K562 (cell line): ENCODE data around the gene VWA1. TPM values are rescaled to one million over a fixed set of nuclear protein-coding genes. Genes with fewer than 3 reads are reported as not detected.
A peak's percentile ranks its signal among the peaks of the same experiment; 100 is the strongest.

Experiments used
- ATF2 ChIP-seq: sonication (generic); formaldehyde crosslinking; IDR thresholded peaks from 2 replicates; pipeline ENCODE4 v1.8.1; 2022; ENCODE audit warnings: missing genetic modification reagents
- ATF7 ChIP-seq: fragments of 450-650 bp; IDR thresholded peaks from 2 replicates; pipeline ENCODE4 v1.7.1; 2014; ENCODE audit warnings: mild to moderate bottlenecking, moderate library complexity
- BRD4 ChIP-seq: fragments of 200-600 bp; sonication (generic); IDR thresholded peaks from 2 replicates; pipeline ENCODE4 v1.6.1; 2017; ENCODE audit warnings: inconsistent platforms
- E2F4 ChIP-seq: sonication (generic); formaldehyde crosslinking; IDR thresholded peaks from 2 replicates; pipeline ENCODE4 v1.8.0; 2022; ENCODE audit warnings: mild to moderate bottlenecking, low read depth, missing genetic modification reagents
- E4F1 ChIP-seq: fragments of 250-450 bp; sonication (Bioruptor Pico); IDR thresholded peaks from 2 replicates; pipeline ENCODE4 v1.5.0; 2021; ENCODE audit warnings: mild to moderate bottlenecking, borderline replicate concordance
- FOXA1 ChIP-seq: fragments of 450-650 bp; IDR thresholded peaks from 2 replicates; pipeline ENCODE4 v1.6.1; 2016; ENCODE audit warnings: mild to moderate bottlenecking, borderline replicate concordance
- FOXJ3 ChIP-seq: sonication (generic); formaldehyde crosslinking; IDR thresholded peaks from 2 replicates; pipeline ENCODE4 v1.4.0; 2020; ENCODE audit warnings: mild to moderate bottlenecking, missing genetic modification reagents
- FOXP4 ChIP-seq: sonication (generic); formaldehyde crosslinking; IDR thresholded peaks from 2 replicates; pipeline ENCODE4 v1.8.0; 2022; ENCODE audit warnings: mild to moderate bottlenecking, missing genetic modification reagents, borderline replicate concordance
- GTF2F1 ChIP-seq: IDR thresholded peaks from 2 replicates; pipeline ENCODE4 v1.6.1; 2011; ENCODE audit warnings: low read depth, low read length, improper control_type of control experiment
- KLF1 ChIP-seq: fragments of 450-650 bp; IDR thresholded peaks from 2 replicates; pipeline ENCODE4 v1.6.1; 2016; ENCODE audit warnings: missing genetic modification characterization, missing compliant biosample characterization
- KLF16 ChIP-seq: IDR thresholded peaks from 2 replicates; pipeline ENCODE4 v1.6.1; 2016; ENCODE audit warnings: antibody characterized with exemption
- NFIC ChIP-seq: fragments of 450-650 bp; IDR thresholded peaks from 2 replicates; pipeline ENCODE4 v1.6.1; 2017; ENCODE audit warnings: mild to moderate bottlenecking, inconsistent platforms
- PREB ChIP-seq: sonication (generic); formaldehyde crosslinking; IDR thresholded peaks from 2 replicates; pipeline ENCODE4 v1.8.1; 2023; ENCODE audit warnings: mild to moderate bottlenecking, missing genetic modification reagents
- RBM34 ChIP-seq: fragments of 200-400 bp; formaldehyde crosslinking; IDR thresholded peaks from 2 replicates; pipeline ENCODE4 v1.6.1; 2018; ENCODE audit warnings: low read length, borderline replicate concordance; ENCODE audit not compliant: insufficient read depth
- SMAD4 ChIP-seq: fragments of 250-450 bp; sonication (Bioruptor Pico); conservative IDR thresholded peaks from 2 replicates; pipeline ENCODE4 v1.8.0; 2021; ENCODE audit warnings: inconsistent platforms, mild to moderate bottlenecking, moderate library complexity
- SMARCB1 ChIP-seq: IDR thresholded peaks from 2 replicates; pipeline ENCODE4 v1.6.1; 2011; ENCODE audit warnings: improper control_type of control experiment, low read depth; ENCODE audit not compliant: insufficient read length
- SMC3 ChIP-seq: conservative IDR thresholded peaks from 2 replicates; pipeline ENCODE4 v1.6.1; 2011; ENCODE audit warnings: low read depth, low read length, improper control_type of control experiment; ENCODE audit not compliant: insufficient read depth
- SOX6 ChIP-seq: fragments of 450-650 bp; IDR thresholded peaks from 2 replicates; pipeline ENCODE4 v1.6.1; 2014; ENCODE audit warnings: mild to moderate bottlenecking
- ZNF311 ChIP-seq: fragments of 250-450 bp; sonication (Bioruptor Pico); IDR thresholded peaks from 2 replicates; pipeline ENCODE4 v1.4.0; 2020; ENCODE audit warnings: mild to moderate bottlenecking, moderate library complexity
- ZNF583 ChIP-seq: fragments of 250-450 bp; sonication (Bioruptor Pico); IDR thresholded peaks from 2 replicates; pipeline ENCODE4 v1.4.0; 2020
- ZNF644 ChIP-seq: fragments of 200-800 bp; sonication (Bioruptor generic); IDR thresholded peaks from 2 replicates; pipeline ENCODE4 v1.6.1; 2016; ENCODE audit warnings: low read depth, missing genetic modification characterization, missing compliant biosample characterization
- ZSCAN29 ChIP-seq: fragments of 450-650 bp; IDR thresholded peaks from 2 replicates; pipeline ENCODE4 v1.6.1; 2017
- polyA plus RNA-seq, 8 experiments: library from polyadenylated mRNA; depleted of rRNA in 4 of 8; stranded (reverse) in 5 of 8; unstranded in 3 of 8; fragments of >200 nt; fragmentation: Nextera tagmentation in 2 of 8; fragmentation: Illumina TruSeq in 1 of 8; extraction: Ambion mirVana in 2 of 8; extraction: Trizol in 1 of 8; gene quantifications; 2 replicates each; pipeline versions ENCODE4 v1.2.1 to v1.2.3, GENCODE V29; 2011 to 2014; ENCODE audit warnings: inconsistent platforms in 1 of 8, missing spikeins in 1 of 8
- total RNA-seq, 7 experiments: library from RNA; depleted of rRNA in 6 of 7; stranded (reverse); fragments of >200 nt in 6 of 7; fragmentation: Illumina TruSeq in 2 of 7; extraction: Trizol in 2 of 7; gene quantifications; 2 replicates each; pipeline versions ENCODE4 v1.2.1 to v1.2.3, GENCODE V29; 2011 to 2021; ENCODE audit warnings: low replicate concordance in 1 of 7

Gene VWA1
- total and polyA plus RNA-seq, 9 of the 15 experiments (the other 6 are each of a cell fraction or from before 2014, with no cell fraction given) = 0.01 to 6.4 (median 0.85) TPM

- no peak for TF ChIP-seq E2F4 (CRISPR knock-in tag)
- TF ChIP-seq PREB (CRISPR knock-in tag) = no peak
- peak; percentile 63; the same call in 1 of the 2 replicates for TF ChIP-seq BRD4
- TF ChIP-seq RBM34 = 0 out of 2 replicates have a peak, but pooled peaks have one; percentile 84
- TF ChIP-seq KLF1 (tag) = peak; percentile 94
- TF ChIP-seq GTF2F1 = no peak
- 0 out of 2 replicates have a peak, but pooled peaks have one; percentile 75 for TF ChIP-seq ZNF583 (CRISPR knock-in tag)
- TF ChIP-seq SMARCB1 = no peak
- TF ChIP-seq SOX6 = no peak; the same call in 1 of the 2 replicates
- no peak for TF ChIP-seq ZSCAN29
- no peak for TF ChIP-seq FOXP4 (CRISPR knock-in tag)
- TF ChIP-seq FOXA1 = no peak
- no peak for TF ChIP-seq KLF16
- peak; percentile 71 for TF ChIP-seq SMAD4 (CRISPR knock-in tag)
- no peak; the same call in 1 of the 2 replicates for TF ChIP-seq E4F1 (CRISPR knock-in tag)
- no peak; the same call in 1 of the 2 replicates for TF ChIP-seq SMC3
- no peak for TF ChIP-seq FOXJ3 (CRISPR knock-in tag)
- peak; percentile 90 for TF ChIP-seq ATF7
- no peak for TF ChIP-seq ZNF311 (CRISPR knock-in tag)
- no peak for TF ChIP-seq ZNF644 (tag)
- peak; percentile 40 for TF ChIP-seq NFIC
- TF ChIP-seq ATF2 = no peak
Measured at GRCh38 chr1:1399187-1399871, 36.2 kb upstream of the VWA1 start, which contains the start of gene CCNL2 (continued).
